Stimulated activated CD4-positive, alpha-beta T cell treated with anti-CD3 and anti-CD28 coated beads, Interleukin-2, amount 100 ng/mL, for 4 hours (primary cell): ENCODE measurements around the gene GPR25.
A peak's percentile ranks its signal among the peaks of the same experiment; 100 is the strongest.
"Not testable (repeated sequence)": the region's sequence is repeated elsewhere in the genome, so short reads cannot be mapped to it uniquely, and the experiment has no call there.

Experiments used
- DNase-seq: peaks from one replicate; pipeline ENCODE4 v3.0.0-alpha.2; 2020; ENCODE audit warnings: low read depth

Gene GPR25

DNA sequence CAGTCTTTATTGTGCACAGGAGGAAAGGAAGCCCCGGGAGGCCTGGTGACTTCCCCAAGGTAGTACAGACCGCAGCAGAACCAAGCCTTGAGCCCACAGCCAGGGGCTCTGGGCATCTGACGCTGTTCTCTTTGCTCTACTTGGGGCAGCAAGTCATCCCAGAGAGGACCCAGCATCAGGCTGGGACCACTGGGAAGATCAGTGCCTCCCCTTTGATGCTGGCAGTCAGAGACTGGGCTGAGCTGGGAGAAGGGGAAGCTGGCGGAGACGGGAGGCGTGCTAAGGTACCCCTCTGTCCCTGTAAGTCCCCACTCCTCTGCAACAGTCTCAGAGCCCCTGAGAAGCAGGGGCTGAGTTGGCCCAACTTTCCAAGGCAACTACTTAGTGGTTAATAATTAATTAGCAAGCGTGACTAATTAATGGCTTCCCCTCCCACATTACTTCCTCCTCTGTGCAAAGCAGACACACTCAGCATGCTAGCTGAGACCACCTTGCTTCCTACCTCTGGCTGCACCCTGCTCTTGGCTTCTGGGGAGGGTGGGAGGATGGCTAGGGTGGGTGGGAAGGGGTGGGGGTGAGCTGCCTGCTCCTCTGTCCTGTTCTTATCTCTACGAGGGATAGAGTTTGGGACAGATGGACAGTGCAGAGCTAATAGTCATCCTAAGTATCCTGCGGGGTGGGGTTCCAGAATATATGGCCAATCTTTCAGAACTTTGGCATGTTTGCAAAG is 23.2 kb downstream of the GPR25 start:
- no peak for DNase-seq

DNA sequence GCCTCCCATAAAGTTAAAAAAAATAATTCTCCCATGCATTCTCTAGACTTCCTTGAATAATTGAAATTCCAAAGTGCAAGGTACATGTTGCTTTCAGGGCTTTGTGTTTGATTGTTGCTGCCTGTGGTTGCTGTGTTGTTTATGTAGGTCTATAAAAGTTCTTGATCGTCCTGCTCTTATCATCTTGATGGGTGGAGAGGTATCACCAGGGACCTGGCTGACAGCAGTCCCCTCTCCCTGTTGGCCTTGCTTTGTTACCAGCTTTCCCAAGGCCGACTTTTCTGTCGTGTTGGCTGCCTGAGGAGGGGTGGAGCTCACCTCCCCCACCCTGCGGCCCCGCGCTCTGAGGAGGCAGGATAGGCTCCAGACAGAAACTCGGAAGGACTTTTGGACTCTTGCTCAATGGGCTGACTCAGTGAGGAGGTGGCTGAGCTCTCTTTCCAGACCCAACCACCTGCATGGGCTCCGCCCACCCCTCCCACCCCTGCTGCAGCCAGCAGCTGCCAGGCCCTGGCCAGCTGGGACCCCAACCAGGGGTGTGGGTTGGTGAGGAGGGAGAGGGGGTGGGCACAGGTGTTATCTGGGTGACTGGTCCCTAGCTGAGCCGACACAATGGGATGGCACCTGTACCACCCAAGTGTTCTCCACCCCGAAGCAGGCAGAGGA is 23.9 kb downstream of the GPR25 start:
- no peak for DNase-seq

DNA sequence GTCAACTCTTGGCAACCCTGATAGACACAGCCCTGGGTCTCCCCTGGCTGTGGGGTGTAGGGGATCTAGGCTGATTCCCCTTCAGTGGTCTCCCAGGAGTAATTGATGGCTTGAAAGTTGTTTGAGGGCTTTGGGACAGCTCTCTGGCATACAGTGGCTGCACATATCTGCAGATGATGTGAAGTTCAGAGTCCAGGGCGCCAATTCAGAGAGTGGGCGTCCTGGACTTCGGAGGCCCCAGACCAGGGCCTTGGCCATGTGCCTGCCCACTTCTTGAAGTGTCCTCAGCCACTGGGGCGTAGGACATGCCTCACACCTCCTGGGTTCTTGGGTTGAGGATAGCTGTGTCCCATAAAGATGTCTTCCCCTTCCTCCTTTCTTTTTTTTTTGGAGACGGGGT is 24.5 kb downstream of the GPR25 start:
- no peak for DNase-seq

DNA sequence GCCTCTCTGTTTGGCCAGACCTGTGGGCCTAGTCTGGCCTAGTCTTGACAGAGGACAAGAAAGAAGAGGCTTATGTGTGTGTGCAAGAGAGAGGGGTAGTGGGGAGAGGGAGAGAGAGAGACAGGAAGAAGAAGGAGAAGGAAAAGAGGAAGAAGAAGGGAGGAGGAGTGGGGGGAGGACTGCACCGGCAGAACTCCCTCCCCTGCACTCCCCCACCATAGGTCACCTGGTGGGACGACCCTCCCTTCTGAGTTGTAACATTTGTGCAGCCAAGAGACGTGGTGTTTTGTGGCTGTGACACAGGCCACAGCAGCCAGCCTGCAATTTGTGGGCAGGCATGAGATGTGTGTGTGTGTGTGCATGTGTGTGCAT is 26.2 kb downstream of the GPR25 start:
- no peak for DNase-seq

DNA sequence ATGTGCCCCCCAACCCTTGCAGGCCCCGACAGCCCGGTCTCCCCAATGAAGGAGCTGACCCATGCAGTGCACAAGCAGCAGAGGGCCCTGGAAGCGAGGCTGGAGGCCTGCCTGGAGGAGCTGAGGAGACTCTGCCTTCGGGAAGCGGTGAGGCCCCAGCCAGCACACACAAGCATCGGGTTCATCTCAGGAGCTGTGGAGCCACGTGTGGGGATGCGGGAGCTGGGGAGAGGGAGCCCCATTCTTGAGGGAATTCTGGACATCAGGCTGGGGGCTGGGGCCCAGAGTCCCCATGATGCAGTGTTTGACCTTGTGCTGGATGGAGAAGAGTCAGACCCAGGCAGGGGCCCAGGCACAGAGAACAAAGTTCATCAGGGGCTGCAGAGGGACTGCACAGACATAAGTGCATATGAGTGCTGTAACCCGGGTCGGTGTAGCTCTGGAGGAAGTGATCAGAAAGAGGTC is 26.7 kb downstream of the GPR25 start:
- DNase-seq, result no peak

DNA sequence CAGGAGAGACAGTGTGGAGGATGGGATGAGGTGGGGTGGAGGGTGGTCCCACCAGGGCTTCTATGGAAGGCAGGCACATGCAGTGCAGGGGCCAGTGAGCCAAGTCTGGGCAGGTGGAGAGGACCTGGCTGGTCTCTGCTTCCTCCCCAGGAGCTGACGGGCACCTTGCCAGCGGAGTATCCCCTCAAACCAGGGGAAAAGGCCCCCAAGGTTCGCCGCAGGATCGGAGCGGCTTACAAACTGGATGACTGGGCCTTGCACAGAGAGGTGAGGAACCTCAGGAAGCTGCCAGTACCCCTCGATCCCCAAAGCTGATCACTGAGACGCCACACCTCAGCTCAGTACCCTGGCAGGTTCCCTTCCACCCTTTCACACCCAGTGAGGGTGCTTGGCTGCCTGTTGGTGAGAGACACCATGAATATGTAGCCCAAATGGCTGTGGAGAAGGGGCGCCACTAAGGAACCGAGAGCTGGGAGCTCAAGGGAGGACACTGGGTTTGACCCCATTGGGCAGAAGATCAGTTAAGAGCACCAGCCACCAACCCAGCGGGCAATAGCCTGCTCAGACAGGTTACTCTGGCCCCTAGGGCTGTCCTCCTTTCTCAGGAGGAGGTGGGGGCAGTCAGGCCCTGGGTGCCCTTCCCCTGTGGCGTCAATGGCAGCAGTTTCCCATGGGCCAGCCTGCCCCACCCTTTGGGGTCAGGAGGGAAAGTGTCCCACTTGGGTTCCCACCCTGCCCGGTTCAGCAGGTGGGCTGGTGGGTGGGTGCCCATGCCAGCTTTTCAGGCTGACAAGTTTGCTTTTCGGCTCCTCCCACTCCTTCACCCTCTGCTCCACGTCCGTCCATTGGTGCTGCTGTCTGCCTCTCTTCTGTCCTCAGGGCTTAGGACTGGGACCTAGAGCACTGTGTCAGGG is 27.4 kb downstream of the GPR25 start:
- no peak for DNase-seq

DNA sequence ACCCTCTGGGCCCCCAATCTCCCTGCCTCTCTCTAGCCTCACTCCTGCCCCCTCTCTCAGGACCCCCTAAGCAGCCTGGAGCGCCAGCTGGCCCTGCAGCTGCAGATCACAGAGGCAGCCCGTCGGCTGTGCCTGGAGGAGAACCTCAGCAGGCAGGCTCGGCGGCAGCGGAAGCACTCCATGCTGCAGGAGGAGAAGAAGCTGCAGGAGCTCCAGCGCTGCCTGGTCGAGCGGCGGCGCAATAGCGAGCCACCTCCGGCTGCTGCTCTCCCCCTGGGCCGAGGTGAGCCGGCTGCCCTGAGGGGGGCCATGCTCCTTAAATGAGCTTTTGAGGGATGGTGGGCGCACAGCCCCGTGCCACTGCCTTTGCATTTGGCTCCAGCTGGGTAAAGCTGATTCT is 28.1 kb downstream of the GPR25 start:
- DNase-seq, result no peak

DNA sequence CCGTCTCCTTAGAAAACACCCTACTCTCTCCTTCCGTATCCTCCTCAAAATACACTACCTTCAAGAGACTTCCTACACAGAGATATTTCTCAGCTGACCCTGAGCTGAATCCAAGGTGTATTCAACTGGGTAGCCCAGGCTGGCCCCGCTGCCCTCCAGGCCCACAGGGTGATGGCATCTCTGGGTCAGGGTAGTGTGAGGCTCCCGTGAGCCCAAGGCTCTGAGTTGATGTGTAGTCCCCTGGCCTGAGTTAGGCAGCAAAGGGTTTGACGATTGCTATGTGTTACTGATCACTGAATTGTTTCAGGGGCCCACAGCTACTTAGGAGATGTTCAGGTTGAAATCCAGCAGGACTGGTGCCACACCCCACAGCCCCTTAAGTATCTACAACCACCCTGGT is 28.6 kb downstream of the GPR25 start:
- no peak for DNase-seq

DNA sequence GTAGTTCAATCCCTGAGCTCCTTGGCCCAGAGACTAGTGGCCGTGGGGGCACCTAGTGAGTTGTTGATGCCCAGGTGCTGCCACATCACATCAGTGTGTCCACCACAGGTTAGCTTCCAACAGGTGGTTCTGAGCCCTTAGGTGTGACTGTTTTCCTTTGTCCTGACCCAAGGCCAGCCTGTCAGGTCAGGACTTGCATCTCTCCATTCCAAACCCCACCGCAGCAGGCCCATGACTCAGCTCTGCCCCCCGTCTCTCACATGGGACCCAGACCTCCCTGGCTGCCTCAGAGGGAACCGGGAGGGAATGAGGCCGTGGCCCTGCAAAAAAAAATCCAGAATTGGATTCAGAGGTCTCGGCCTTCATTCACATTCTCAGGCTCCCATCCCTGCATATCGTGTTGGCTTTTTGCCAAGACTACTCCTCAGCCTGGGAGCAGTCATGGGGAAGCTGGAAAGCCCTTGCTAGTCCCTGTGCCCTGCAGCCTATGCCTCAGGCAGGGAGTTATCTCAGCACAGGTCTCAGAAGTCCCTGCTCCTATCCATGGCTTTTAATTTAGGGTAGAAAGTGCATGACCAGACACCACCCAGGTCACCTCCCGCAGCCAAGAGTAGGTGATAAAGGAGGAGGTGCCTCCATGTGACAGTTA is 29.1 kb downstream of the GPR25 start:
- DNase-seq, result no peak

DNA sequence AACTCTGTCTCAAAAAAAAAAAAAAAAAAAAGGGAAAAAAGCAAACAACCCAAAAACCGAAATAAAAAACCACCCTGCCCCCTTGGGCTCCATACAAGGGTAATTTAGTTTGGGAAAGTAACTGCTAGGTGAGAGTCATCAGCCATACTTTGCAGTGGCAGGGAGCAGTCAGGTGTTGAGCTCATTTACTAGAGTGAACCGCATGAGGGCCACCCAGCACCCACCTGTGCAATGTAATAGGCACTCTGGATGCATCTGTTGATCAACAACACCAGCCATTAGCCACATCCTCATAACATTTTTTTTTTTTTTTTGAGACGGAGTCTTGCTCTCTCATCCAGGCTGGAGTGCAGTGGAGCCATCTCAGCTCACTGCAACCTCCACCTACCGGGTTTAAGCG is 31.0 kb downstream of the GPR25 start:
- no peak for DNase-seq

DNA sequence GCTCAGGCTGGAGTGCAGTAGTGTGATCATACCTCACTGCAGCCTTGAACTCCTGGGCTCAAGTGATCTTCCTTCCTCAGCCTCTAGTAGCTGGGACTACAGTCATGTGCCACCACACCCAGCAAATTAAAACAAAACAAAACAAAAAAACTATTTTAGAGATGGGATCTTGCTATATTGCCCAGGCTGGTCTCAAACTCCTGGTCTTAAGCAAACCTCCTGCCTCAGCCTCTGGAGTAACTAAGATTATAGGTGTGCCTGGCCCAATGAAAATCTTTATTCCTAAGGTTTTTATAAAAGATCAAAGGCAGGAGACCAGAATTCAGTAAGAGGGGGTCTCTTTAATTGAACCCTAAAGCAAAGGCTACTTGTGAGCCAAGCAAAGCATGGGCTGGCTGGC is 32.0 kb downstream of the GPR25 start:
- DNase-seq, result no peak

DNA sequence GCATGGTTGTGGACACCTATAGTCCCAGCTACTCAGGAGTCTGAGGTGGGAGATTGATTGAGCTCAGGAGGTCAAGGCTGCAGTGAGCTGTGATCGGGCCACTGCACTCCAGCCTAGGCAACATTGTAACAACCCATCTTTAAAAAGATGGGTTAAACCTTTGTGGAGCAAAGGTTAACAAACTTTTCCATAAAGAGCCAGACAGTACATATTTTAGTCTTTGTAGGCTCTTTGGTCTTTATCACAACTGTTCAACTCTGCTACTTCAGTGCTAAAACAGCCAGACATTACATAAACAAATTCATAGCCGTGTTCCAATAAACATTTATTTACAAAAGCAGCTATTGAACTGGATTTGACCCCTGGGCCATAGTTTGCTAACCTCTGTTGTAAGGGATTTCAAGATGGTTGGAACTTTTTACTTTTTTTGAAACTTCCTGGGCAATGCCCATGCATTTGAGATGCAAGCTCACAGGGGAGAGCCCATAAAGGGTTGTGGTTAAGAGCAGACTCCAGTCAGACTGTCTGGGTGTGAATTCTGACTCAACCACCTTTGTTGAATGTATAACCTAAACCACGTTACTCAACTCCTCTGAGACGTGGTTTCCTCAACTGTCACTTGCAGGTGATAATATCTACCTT is 32.8 kb downstream of the GPR25 start:
- DNase-seq, result peak; percentile 31

DNA sequence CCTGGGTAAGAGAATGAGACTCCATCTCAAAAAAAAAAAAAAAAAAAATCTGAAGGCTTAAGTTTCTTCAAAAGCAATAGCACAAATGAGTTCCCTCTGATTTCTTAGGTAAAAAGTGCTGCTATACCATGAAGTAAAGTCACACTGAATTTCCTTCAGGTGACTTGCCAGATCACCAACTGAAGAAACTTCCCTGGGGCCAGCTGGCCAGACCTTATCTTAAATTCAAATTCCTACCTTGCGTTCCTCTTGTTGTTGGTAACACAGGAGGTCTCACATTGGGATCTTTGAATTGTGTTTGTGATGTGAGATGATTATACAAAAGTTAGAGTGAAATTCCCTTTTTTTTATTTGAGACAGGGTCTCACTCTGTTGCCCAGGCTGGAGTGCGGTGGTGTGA is 33.7 kb downstream of the GPR25 start:
- no peak for DNase-seq

DNA sequence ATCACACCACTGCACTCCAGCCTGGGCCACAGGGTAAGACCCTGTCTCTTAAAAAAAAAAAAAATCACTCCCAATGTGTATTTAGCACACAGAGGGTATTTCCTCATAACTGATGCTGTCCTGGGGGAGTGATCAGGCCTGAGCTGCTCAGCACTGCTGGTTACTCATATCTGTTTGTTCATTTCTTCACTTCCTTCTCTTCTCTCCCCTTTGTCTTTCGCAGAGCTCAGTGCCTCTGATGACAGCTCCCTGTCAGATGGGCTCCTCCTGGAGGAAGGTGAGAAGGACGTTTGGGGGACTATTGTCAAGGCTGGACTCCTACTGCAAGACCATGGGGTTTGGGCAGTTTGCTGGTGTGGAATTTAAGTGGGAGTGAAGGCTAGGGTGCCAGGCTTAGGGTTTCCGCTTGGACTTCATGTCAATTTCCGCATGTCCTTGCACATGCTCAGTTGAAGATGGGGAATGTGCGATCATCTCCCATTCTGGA is 34.9 kb downstream of the GPR25 start:
- no peak for DNase-seq

DNA sequence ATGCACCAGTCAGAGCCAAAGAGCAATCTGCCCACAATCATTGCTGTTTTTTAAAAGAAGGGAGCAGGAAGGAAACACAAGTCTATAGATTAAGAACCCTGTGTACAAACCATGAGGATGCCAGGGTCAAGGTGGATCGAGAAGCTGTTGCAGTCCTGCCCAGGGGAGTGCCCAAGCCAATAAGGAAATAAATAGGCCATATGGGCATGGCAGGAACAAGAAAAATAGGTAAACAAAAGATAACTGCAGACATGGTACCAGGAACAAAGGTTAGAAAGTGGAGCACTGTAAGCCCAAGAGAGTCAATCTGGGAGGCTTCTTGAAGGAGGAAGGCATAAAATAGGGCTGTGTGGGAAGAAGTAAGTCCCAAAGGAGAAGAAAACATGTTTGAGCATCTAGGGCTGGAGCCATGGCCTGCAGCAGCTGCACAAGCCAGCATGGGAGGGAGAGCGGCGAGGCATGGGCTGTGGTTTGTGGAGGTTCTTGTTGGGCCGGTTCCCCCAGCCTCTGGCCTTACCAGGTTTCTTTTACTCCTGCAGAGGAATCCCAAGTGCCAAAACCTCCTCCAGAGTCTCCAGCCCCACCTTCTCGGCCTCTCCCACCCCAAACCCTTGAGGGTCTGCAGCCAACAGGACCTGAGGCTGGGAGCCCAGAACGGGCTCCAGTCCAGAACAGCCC is 35.5 kb downstream of the GPR25 start:
- DNase-seq, result no peak

DNA sequence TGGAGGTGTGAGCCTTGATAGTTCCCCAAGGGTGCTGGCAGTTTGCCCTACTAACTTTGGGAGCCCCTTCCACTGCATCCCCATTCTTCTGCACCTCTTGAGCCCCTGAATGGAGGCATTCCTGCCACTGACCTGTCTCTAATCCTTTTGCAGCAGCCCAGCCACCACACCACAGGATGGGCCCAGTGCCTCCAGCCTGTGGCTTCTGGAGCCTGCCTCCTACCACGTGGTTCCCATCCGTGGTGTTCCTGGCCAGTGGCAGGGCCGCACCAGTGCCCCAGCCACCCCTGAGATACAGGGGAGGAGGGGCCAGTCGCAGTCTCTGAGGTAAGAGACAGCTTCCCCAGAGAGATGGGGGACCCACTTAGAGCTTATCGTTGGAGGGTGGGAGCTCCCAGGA is 36.3 kb downstream of the GPR25 start:
- no peak for DNase-seq

DNA sequence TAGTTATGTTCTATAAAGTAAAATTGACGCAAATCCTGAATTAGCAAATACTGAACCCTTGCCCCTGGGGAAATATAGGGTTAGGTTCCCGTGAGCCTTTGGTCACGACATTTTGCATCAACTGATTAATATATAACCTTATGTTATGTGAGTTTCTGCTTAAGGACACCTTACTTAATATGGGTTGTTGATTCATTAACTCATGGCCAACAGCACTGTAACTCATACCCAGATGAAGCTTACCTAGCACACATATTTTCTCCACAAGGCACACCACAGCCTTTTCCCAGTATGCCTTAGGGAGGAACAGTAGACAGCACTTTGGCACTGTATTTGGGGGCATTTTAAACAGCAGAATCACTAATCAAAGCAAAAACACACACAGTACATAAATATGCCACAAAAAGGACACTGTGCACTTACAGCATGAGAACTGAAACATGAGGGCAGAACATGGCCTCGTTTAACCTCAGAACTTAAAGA is 37.0 kb downstream of the GPR25 start:
- DNase-seq, result no peak

DNA sequence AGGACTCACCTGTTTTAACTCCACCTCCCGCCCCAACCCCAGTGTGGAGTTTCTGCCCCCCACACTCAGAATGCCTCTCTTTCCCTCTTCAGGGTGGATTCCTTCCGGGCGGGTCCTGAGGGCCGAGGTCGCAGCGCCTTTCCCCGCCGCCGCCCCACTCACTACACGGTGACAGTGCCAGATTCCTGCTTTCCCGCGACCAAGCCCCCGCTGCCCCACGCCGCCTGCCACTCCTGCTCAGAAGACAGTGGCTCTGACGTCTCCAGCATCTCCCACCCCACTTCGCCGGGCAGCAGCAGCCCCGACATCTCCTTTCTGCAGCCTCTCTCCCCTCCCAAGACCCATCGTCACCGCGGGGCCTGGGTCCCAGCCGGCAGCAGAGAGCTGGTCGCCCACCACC is 38.6 kb downstream of the GPR25 start:
- no peak for DNase-seq

DNA sequence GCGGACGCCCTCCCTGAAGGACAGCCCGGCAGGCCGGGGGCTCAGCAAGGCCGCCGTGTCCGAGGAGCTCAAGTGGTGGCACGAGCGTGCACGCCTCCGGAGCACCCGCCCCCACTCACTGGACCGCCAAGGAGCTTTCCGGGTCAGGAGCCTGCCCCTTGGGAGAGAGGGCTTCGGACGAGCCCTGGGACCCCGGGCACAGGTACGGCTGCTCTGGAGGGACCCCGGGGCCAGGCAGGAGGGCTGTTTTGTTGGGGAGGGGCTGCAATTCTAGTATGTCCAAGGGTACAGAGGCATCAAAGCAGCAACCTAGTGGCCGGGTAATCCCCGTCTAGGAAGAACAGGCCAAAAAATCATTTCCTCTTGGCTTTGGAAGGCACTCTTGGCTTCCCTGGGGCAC is 39.2 kb downstream of the GPR25 start:
- not testable (repeated sequence) for DNase-seq

DNA sequence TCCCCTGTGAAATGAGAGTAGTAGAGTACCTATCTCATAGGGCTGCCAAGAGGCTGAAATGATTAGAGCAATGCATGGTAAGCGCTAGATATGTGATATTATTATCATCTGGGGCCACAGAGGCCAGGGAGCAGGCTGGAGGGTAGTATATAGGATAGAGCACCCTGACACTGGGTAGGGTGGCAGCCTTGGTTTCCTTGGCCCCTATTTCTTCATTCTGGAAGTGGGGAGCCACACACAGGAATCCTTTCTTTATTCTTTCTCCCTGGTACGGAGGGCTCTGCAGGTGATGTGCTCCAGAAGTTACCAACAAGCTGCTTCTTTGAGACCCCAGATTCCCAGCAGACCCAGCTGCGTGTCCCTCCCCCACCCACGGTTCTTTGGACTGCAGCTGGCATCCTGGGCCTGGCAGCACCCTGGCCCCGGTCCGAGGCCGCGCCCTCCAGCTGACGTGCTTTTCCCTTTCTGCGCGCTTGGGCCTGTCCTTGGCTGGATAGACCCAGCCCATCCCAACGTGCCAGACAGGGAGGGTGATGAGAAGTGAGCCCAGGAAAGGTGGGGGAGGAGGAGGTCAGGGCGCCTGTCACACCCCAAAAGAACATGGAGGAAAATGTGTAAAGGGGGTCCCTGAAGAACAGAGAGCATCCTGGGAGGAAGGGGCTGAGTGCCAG is 40.1 kb downstream of the GPR25 start:
- no peak for DNase-seq
